Testis (tissue), 2 donors: ENCODE results near the gene CFAP97.

Source experiments
- CTCF ChIP-seq, 3 experiments: fragments of 450-650 bp in 2 of 3; fragments of 200-600 bp in 1 of 3; sonication (generic) in 1 of 3; IDR thresholded peaks; one replicate each; pipeline ENCODE4 v1.5.1; 2016 to 2019; ENCODE audit warnings: antibody characterized with exemption in 3 of 3, mild to moderate bottlenecking in 2 of 3, moderate library complexity in 1 of 3
- POLR2A ChIP-seq: fragments of 450-650 bp; IDR thresholded peaks from one replicate; pipeline ENCODE4 v1.6.1; 2017; ENCODE audit warnings: antibody characterized with exemption, mild to moderate bottlenecking, moderate library complexity

GRCh38 chr4:185205697-185206342 lies 2.0 kb upstream of the CFAP97 start:
- no peak for TF ChIP-seq POLR2A
- no peak for TF ChIP-seq CTCF (IDR thresholded peaks at IDR 0.05)
